CD14-positive monocyte (primary cell): Measurements from ENCODE around the gene PSRC1. TPM values are rescaled to one million over a fixed set of nuclear protein-coding genes. Genes with fewer than 3 reads are reported as not detected.

ENCODE experiments used
- DNase-seq, 3 donors: peaks; one replicate each; pipeline ENCODE4 v3.0.0-alpha.2; 2011 to 2022
- H2AFZ ChIP-seq: 2 replicates; pipeline ENCODE4 v1.6.0; 2012; ENCODE audit warnings: mild to moderate bottlenecking, low read depth, low read length, inconsistent platforms; ENCODE audit not compliant: insufficient read depth, poor library complexity, severe bottlenecking
- H3K27ac ChIP-seq, 2 donors: 1 replicate in 1 of 2; 2 replicates in 1 of 2; pipeline ENCODE4 v1.5.1; 2012 to 2013; ENCODE audit warnings: low read length in 2 of 2, control low read depth in 1 of 2, inconsistent platforms in 1 of 2, low read depth in 1 of 2, mild to moderate bottlenecking in 1 of 2
- H3K27me3 ChIP-seq, 2 donors: one replicate each; pipeline versions ENCODE4 v1.6.0 to v1.6.1; 2011 to 2013; ENCODE audit warnings: low read length in 2 of 2; ENCODE audit not compliant: control insufficient read depth in 2 of 2, insufficient read depth in 2 of 2
- H3K36me3 ChIP-seq, 2 donors: replicated peaks in 1 of 2; 1 replicate in 1 of 2; 2 replicates in 1 of 2; pipeline versions ENCODE4 v1.5.1 to v1.6.1; 2012 to 2013; ENCODE audit warnings: low read length in 2 of 2, control low read depth in 1 of 2, inconsistent platforms in 1 of 2, mild to moderate bottlenecking in 1 of 2; ENCODE audit not compliant: insufficient read depth in 2 of 2, control insufficient read depth in 1 of 2
- H3K4me1 ChIP-seq, 2 donors: 1 replicate in 1 of 2; 2 replicates in 1 of 2; pipeline versions ENCODE4 v1.5.1 to v1.6.1; 2012 to 2013; ENCODE audit warnings: low read length in 2 of 2, control low read depth in 1 of 2, inconsistent platforms in 1 of 2, mild to moderate bottlenecking in 1 of 2, moderate library complexity in 1 of 2; ENCODE audit not compliant: insufficient read depth in 2 of 2, control insufficient read depth in 1 of 2
- H3K4me2 ChIP-seq: replicated peaks from 2 replicates; pipeline ENCODE3; 2012; ENCODE audit warnings: low read length, moderate library complexity, mild to moderate bottlenecking; ENCODE audit not compliant: poor library complexity, severe bottlenecking; ENCODE audit errors: extremely low read depth
- H3K4me3 ChIP-seq, 3 experiments: fragments of 200-600 bp in 1 of 3; sonication (generic) in 1 of 3; replicated peaks in 1 of 3; 1 replicate in 2 of 3; 2 replicates in 1 of 3; pipeline ENCODE4 v1.5.1; 2011 to 2013; ENCODE audit warnings: low read length in 3 of 3, mild to moderate bottlenecking in 3 of 3, control low read depth in 2 of 3, low read depth in 2 of 3, inconsistent platforms in 1 of 3, moderate library complexity in 1 of 3
- H3K79me2 ChIP-seq: 2 replicates; pipeline ENCODE4 v1.6.0; 2012; ENCODE audit warnings: mild to moderate bottlenecking, control low read depth, inconsistent platforms, low read length, moderate library complexity; ENCODE audit not compliant: insufficient read depth
- H3K9ac ChIP-seq: 2 replicates; pipeline ENCODE4 v1.6.0; 2017; ENCODE audit warnings: low read length, mild to moderate bottlenecking; ENCODE audit not compliant: insufficient read depth, poor library complexity, severe bottlenecking
- H3K9me3 ChIP-seq, 2 donors: replicated peaks in 1 of 2; 1 replicate in 1 of 2; 2 replicates in 1 of 2; pipeline versions ENCODE4 v1.5.1 to v1.6.1; 2012 to 2013; ENCODE audit warnings: low read length in 2 of 2, control low read depth in 1 of 2; ENCODE audit not compliant: control insufficient read depth in 1 of 2, insufficient read depth in 1 of 2
- H4K20me1 ChIP-seq: 2 replicates; pipeline ENCODE4 v1.6.0; 2012; ENCODE audit warnings: mild to moderate bottlenecking, low read length, control low read depth, moderate library complexity; ENCODE audit not compliant: insufficient read depth
- H3K27ac Mint-ChIP-seq, 7 donors: one replicate each; pipeline ENCODE4 v1.8.0; 2020; ENCODE audit warnings: mild to moderate bottlenecking in 7 of 7, mixed read lengths in 7 of 7, moderate library complexity in 6 of 7, inconsistent platforms in 2 of 7
- H3K27me3 Mint-ChIP-seq, 3 donors: one replicate each; pipeline ENCODE4 v1.8.0; 2021 to 2022; ENCODE audit warnings: low read depth in 3 of 3, mild to moderate bottlenecking in 3 of 3, mixed read lengths in 3 of 3, moderate library complexity in 3 of 3, inconsistent platforms in 1 of 3
- H3K36me3 Mint-ChIP-seq, 2 donors: one replicate each; pipeline ENCODE4 v1.8.0; 2020; ENCODE audit warnings: mixed read lengths in 2 of 2, inconsistent platforms in 1 of 2, mild to moderate bottlenecking in 1 of 2
- H3K4me1 Mint-ChIP-seq: one replicate; pipeline ENCODE4 v1.8.0; 2020; ENCODE audit warnings: mild to moderate bottlenecking, mixed read lengths
- H3K4me3 Mint-ChIP-seq, 2 donors: one replicate each; pipeline ENCODE4 v1.8.0; 2020; ENCODE audit warnings: mild to moderate bottlenecking in 2 of 2, mixed read lengths in 2 of 2, moderate library complexity in 1 of 2
- H3K9me3 Mint-ChIP-seq, 7 donors: one replicate each; pipeline ENCODE4 v1.8.0; 2020 to 2022; ENCODE audit warnings: mixed read lengths in 7 of 7, mild to moderate bottlenecking in 6 of 7, moderate library complexity in 6 of 7, inconsistent platforms in 2 of 7
- WGBS: methylation state at CpG from one replicate; pipeline ENCODE4 v1.1.5; 2013; ENCODE audit warnings: missing lambda C conversion rate; ENCODE audit not compliant: insufficient coverage; 5-methylcytosine and 5-hydroxymethylcytosine counted together
- intact Hi-C, 2 donors: fragments of 100-400 bp; cut with micrococcal nuclease; formaldehyde crosslinking; loops; one replicate each; pipeline versions ENCODE4 v1.15.0 to v1.15.1; 2023
- polyA plus RNA-seq, 3 donors: library from polyadenylated mRNA; depleted of rRNA in 1 of 3; unstranded in 2 of 3; stranded (reverse) in 1 of 3; fragments of 300-500 nt in 2 of 3; fragments of >200 nt in 1 of 3; fragmentation: Illumina TruSeq in 2 of 3; gene quantifications; 1 replicate in 2 of 3; 2 replicates in 1 of 3; pipeline ENCODE4 v1.2.3, GENCODE V29; 2012 to 2021
- TF ChIP-seq, protein P1 (sequence below): fragments of 200-600 bp; IDR thresholded peaks from one replicate; pipeline ENCODE4 v1.8.0; 2022; ENCODE audit warnings: antibody characterized with exemption, mild to moderate bottlenecking

Gene PSRC1
- polyA plus RNA-seq, 3 donors, result 5.8 to 25.5 (median 7.1) TPM

DNA sequence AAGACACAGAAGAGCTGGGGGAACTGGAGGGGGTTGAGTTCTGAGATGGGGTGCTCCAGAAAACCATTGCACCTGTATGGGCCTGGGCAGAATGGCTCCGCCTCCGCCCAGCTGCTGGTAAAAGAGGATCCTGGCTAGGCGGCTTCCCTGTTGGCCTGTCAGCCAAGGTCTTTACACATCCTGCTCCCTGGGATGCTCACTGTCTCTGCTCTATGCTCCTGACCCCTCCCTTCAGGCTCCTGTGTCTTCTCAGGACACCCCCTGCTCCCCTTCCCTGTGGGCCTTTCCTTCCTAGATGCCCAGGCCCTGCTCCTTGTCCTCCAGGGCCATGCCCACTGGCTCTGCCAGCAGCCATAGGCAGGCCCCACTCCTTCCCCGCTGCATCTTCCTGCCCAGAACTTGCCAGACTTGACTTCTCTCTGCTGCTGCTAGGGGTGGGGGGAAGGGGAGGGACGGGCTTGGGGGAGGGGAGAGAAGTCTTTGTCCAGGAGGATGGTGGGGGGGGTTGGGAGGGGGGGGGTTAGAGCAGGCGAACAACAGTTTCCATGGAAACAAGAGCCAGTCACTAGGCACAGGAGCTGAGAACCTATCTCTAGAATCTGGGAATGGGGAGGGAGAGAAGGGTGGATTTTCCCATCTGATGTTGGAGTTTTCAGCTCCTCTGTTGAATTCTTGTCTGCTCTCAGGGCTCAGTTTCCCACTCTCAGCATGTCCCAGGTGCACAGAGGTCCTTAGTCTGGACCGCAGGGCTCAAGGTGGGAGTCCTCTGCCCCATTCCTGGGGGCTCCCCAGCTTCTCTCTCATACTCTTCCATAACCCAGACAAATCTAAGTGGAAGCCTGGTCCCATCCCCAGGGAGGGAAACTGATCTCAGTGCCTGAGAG is 23.0 kb downstream of the PSRC1 start:
- Mint-ChIP-seq H3K36me3 (no peaks in the 10 kb centered on the region), H3K27ac (no peak overlapping the region), H3K4me3 (no peak overlapping the region), H3K4me1 (peaks cover 8% of the 10 kb centered on the region), H3K9me3 (peaks cover 0 to 2% (median 0%) of the 10 kb centered on the region in 7 donors), H3K27me3 (peaks cover 4 to 20% (median 7%) of the 10 kb centered on the region in 3 donors)
- peaks cover 0 to 4% of the 10 kb centered on the region in 2 donors for H3K27me3 ChIP-seq
- TF ChIP-seq, protein P1, sequence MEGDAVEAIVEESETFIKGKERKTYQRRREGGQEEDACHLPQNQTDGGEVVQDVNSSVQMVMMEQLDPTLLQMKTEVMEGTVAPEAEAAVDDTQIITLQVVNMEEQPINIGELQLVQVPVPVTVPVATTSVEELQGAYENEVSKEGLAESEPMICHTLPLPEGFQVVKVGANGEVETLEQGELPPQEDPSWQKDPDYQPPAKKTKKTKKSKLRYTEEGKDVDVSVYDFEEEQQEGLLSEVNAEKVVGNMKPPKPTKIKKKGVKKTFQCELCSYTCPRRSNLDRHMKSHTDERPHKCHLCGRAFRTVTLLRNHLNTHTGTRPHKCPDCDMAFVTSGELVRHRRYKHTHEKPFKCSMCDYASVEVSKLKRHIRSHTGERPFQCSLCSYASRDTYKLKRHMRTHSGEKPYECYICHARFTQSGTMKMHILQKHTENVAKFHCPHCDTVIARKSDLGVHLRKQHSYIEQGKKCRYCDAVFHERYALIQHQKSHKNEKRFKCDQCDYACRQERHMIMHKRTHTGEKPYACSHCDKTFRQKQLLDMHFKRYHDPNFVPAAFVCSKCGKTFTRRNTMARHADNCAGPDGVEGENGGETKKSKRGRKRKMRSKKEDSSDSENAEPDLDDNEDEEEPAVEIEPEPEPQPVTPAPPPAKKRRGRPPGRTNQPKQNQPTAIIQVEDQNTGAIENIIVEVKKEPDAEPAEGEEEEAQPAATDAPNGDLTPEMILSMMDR, result no peak
- intact Hi-C loops, result loop anchor here (5.0 kb wide), 1 partner anchor 137 kb away; the partner anchor contains the start of gene SORT1 (in 2 of the 2)
- no peaks in the 10 kb centered on the region for H3K36me3 ChIP-seq
- no peak overlapping the region for H3K4me3 ChIP-seq
- H3K4me1 ChIP-seq, result peaks cover 5 to 7% of the 10 kb centered on the region in 2 donors
- H3K9me3 ChIP-seq, result no peaks in the 10 kb centered on the region
- no peaks in the 10 kb centered on the region for H4K20me1 ChIP-seq
- no peak overlapping the region for H2AFZ ChIP-seq
- no peak for DNase-seq
- no peak overlapping the region for H3K4me2 ChIP-seq
- WGBS, result 77% methylated on average over 4 of the region's 7 CpGs
- H3K79me2 ChIP-seq, result no peaks in the 10 kb centered on the region
- no peak overlapping the region for H3K27ac ChIP-seq
- no peak overlapping the region for H3K9ac ChIP-seq

DNA sequence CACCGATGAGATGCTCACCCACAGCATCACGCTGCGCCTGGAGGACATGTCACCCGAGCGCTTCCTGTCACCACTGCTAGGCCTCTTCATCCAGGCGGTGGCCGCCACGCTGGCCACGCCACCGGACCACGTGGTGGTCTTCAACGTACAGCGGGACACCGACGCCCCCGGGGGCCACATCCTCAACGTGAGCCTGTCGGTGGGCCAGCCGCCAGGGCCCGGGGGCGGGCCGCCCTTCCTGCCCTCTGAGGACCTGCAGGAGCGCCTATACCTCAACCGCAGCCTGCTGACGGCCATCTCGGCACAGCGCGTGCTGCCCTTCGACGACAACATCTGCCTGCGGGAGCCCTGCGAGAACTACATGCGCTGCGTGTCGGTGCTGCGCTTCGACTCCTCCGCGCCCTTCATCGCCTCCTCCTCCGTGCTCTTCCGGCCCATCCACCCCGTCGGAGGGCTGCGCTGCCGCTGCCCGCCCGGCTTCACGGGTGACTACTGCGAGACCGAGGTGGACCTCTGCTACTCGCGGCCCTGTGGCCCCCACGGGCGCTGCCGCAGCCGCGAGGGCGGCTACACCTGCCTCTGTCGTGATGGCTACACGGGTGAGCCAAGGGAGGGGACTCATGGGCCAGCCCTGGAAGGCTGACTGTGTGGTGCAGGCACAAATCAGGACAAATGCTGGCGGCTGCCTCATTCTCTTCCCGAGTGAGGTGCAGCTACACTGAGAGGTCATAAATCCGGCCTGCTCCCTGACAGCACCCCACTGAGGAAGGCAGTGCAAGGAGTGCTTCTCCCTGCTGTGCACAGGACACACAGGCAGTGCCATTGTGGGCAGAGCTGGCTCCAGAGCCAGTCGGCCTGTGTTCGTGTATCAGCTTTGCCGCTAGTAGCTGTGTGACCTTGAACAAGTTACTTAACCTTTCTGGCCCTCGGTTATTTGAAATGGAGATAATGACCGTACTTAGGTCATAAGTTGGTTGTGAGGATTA is 24.2 kb downstream of the PSRC1 start:
- peaks cover 5% of the 10 kb centered on the region for H3K4me1 Mint-ChIP-seq
- H3K4me3 Mint-ChIP-seq, result no peak overlapping the region
- H3K27me3 Mint-ChIP-seq, result peaks cover 4 to 21% (median 7%) of the 10 kb centered on the region in 3 donors
- no peak for DNase-seq
- no peak overlapping the region for H2AFZ ChIP-seq
- H3K4me2 ChIP-seq, result no peak overlapping the region
- H3K27ac Mint-ChIP-seq, result no peak overlapping the region
- H3K9me3 ChIP-seq, result no peaks in the 10 kb centered on the region
- H3K9me3 Mint-ChIP-seq, result peaks cover 0 to 3% (median 0%) of the 10 kb centered on the region in 7 donors
- WGBS, result 97% methylated on average over 69 of the region's 69 CpGs
- intact Hi-C loops, result no loop called here
- H3K36me3 Mint-ChIP-seq, result no peaks in the 10 kb centered on the region
- no peak overlapping the region for H3K9ac ChIP-seq
- no peaks in the 10 kb centered on the region for H3K36me3 ChIP-seq
- H3K27ac ChIP-seq, result no peak overlapping the region
- no peaks in the 10 kb centered on the region for H3K79me2 ChIP-seq
- H3K4me1 ChIP-seq, result peaks cover 2% of the 10 kb centered on the region in 2 donors
- H3K4me3 ChIP-seq, result no peak overlapping the region
- peaks cover 0 to 4% of the 10 kb centered on the region in 2 donors for H3K27me3 ChIP-seq
- TF ChIP-seq, protein P1, result no peak
- no peaks in the 10 kb centered on the region for H4K20me1 ChIP-seq
